Measurements from ENCODE around the gene IGFBP2. TPM values are rescaled to one million over a fixed set of nuclear protein-coding genes. Genes with fewer than 3 reads are reported as not detected.

IGFBP2 gene
- total and polyA plus RNA-seq, 9 donors: 136 to 277 (median 195) TPM

- no peak overlapping the region for H3K27ac ChIP-seq (ENCODE audit: low read length)
- WGBS (ENCODE audit: insufficient coverage): no CpG with 5 or more reads among the region's 2 CpGs
- H3K4me1 ChIP-seq (ENCODE audit: control insufficient read depth, insufficient read depth, low read length): peaks cover 28% of the 10 kb centered on the region
- no peaks in the 10 kb centered on the region for H3K27me3 ChIP-seq (ENCODE audit: control insufficient read depth, insufficient read depth, low read length)
- DNase-seq: no peak
- peaks cover 3% of the 10 kb centered on the region for H3K9me3 ChIP-seq (replicated peaks; ENCODE audit: control insufficient read depth, low read depth, low read length)
- H3K36me3 ChIP-seq (ENCODE audit: control insufficient read depth, insufficient read depth, low read length): no peaks in the 10 kb centered on the region
- no peak overlapping the region for H3K4me3 ChIP-seq (ENCODE audit: low read length)
Measured at GRCh38 chr2:216624251-216624650, 9.0 kb upstream of the IGFBP2 start.

GRCh38 chr2:216626168-216626874 is 6.9 kb upstream of the IGFBP2 start:
- Histone ChIP-seq H3K4me3 (ENCODE audit: low read length) (no peak overlapping the region), H3K4me1 (ENCODE audit: control insufficient read depth, insufficient read depth, low read length) (peaks cover 8% of the 10 kb centered on the region), H3K9me3 (replicated peaks; ENCODE audit: control insufficient read depth, low read depth, low read length) (peaks cover 3% of the 10 kb centered on the region), H3K27ac (ENCODE audit: low read length) (no peak overlapping the region), H3K27me3 (ENCODE audit: control insufficient read depth, insufficient read depth, low read length) (no peaks in the 10 kb centered on the region), H3K36me3 (ENCODE audit: control insufficient read depth, insufficient read depth, low read length) (no peaks in the 10 kb centered on the region)
- 90% methylated on average over 4 of the region's 7 CpGs for WGBS (ENCODE audit: insufficient coverage)
- DNase-seq: no peak

- no CpG with 5 or more reads among the region's 2 CpGs for WGBS (ENCODE audit: insufficient coverage)
- Histone ChIP-seq H3K4me3 (ENCODE audit: low read length) (no peak overlapping the region), H3K27me3 (ENCODE audit: control insufficient read depth, insufficient read depth, low read length) (peaks cover 1% of the 10 kb centered on the region), H3K9me3 (replicated peaks; ENCODE audit: control insufficient read depth, low read depth, low read length) (peaks cover 3% of the 10 kb centered on the region), H3K36me3 (ENCODE audit: control insufficient read depth, insufficient read depth, low read length) (no peaks in the 10 kb centered on the region), H3K27ac (ENCODE audit: low read length) (no peak overlapping the region), H3K4me1 (ENCODE audit: control insufficient read depth, insufficient read depth, low read length) (peaks cover 2% of the 10 kb centered on the region)
- DNase-seq: no peak
Measured at GRCh38 chr2:216626875-216627245, 6.4 kb upstream of the IGFBP2 start.

GRCh38 chr2:216629784-216630183 is 3.4 kb upstream of the IGFBP2 start:
- no peak for DNase-seq
- H3K9me3 ChIP-seq (replicated peaks; ENCODE audit: control insufficient read depth, low read depth, low read length): no peaks in the 10 kb centered on the region
- WGBS (ENCODE audit: insufficient coverage): no CpG with 5 or more reads among the region's 4 CpGs
- H3K4me3 ChIP-seq (ENCODE audit: low read length): no peak overlapping the region
- peaks cover 22% of the 10 kb centered on the region for H3K27me3 ChIP-seq (ENCODE audit: control insufficient read depth, insufficient read depth, low read length)
- H3K36me3 ChIP-seq (ENCODE audit: control insufficient read depth, insufficient read depth, low read length): no peaks in the 10 kb centered on the region
- H3K4me1 ChIP-seq (ENCODE audit: control insufficient read depth, insufficient read depth, low read length): peaks cover 14% of the 10 kb centered on the region
- H3K27ac ChIP-seq (ENCODE audit: low read length): no peak overlapping the region

GRCh38 chr2:216632346-216632951 is 771 bp upstream of the IGFBP2 start:
- Histone ChIP-seq H3K4me1 (ENCODE audit: control insufficient read depth, insufficient read depth, low read length) (peaks cover 37% of the 10 kb centered on the region), H3K4me3 (ENCODE audit: low read length) (peak overlapping the region; percentile 48), H3K27ac (ENCODE audit: low read length) (no peak overlapping the region), H3K27me3 (ENCODE audit: control insufficient read depth, insufficient read depth, low read length) (peaks cover 22% of the 10 kb centered on the region), H3K9me3 (replicated peaks; ENCODE audit: control insufficient read depth, low read depth, low read length) (no peaks in the 10 kb centered on the region), H3K36me3 (ENCODE audit: control insufficient read depth, insufficient read depth, low read length) (no peaks in the 10 kb centered on the region)
- DNase-seq: no peak
- WGBS (ENCODE audit: insufficient coverage): 13% methylated on average over 10 of the region's 13 CpGs

GRCh38 chr2:216633616-216634369 is 573 bp downstream of the IGFBP2 start:
- under 1% methylated on average over 71 of the region's 71 CpGs for WGBS (ENCODE audit: insufficient coverage)
- Histone ChIP-seq H3K9me3 (replicated peaks; ENCODE audit: control insufficient read depth, low read depth, low read length) (no peaks in the 10 kb centered on the region), H3K4me3 (ENCODE audit: low read length) (peak overlapping the region; percentile 84), H3K4me1 (ENCODE audit: control insufficient read depth, insufficient read depth, low read length) (peaks cover 39% of the 10 kb centered on the region), H3K27ac (ENCODE audit: low read length) (peak overlapping the region; percentile 33), H3K36me3 (ENCODE audit: control insufficient read depth, insufficient read depth, low read length) (no peaks in the 10 kb centered on the region), H3K27me3 (ENCODE audit: control insufficient read depth, insufficient read depth, low read length) (peaks cover 22% of the 10 kb centered on the region)
- peak; percentile 29 for DNase-seq

- Histone ChIP-seq H3K36me3 (ENCODE audit: control insufficient read depth, insufficient read depth, low read length) (peaks cover 5% of the 10 kb centered on the region), H3K4me1 (ENCODE audit: control insufficient read depth, insufficient read depth, low read length) (peaks cover 39% of the 10 kb centered on the region), H3K27me3 (ENCODE audit: control insufficient read depth, insufficient read depth, low read length) (peaks cover 22% of the 10 kb centered on the region), H3K4me3 (ENCODE audit: low read length) (peak overlapping the region; percentile 84), H3K9me3 (replicated peaks; ENCODE audit: control insufficient read depth, low read depth, low read length) (no peaks in the 10 kb centered on the region), H3K27ac (ENCODE audit: low read length) (peak overlapping the region; percentile 78)
- peak; percentile 42 for DNase-seq
- 3% methylated on average over 8 of the region's 23 CpGs for WGBS (ENCODE audit: insufficient coverage)
Measured at GRCh38 chr2:216634370-216635148, 1.3 kb downstream of the IGFBP2 start.

GRCh38 chr2:216635171-216635570 is 2.0 kb downstream of the IGFBP2 start:
- no peaks in the 10 kb centered on the region for H3K9me3 ChIP-seq (replicated peaks; ENCODE audit: control insufficient read depth, low read depth, low read length)
- H3K36me3 ChIP-seq (ENCODE audit: control insufficient read depth, insufficient read depth, low read length): peaks cover 11% of the 10 kb centered on the region
- peaks cover 22% of the 10 kb centered on the region for H3K27me3 ChIP-seq (ENCODE audit: control insufficient read depth, insufficient read depth, low read length)
- peak overlapping the region; percentile 78 for H3K27ac ChIP-seq (ENCODE audit: low read length)
- H3K4me3 ChIP-seq (ENCODE audit: low read length): peak overlapping the region; percentile 84
- DNase-seq: peak; percentile 35
- WGBS (ENCODE audit: insufficient coverage): 4% methylated on average over 4 of the region's 7 CpGs
- H3K4me1 ChIP-seq (ENCODE audit: control insufficient read depth, insufficient read depth, low read length): peaks cover 39% of the 10 kb centered on the region

GRCh38 chr2:216635701-216636550 is 2.7 kb downstream of the IGFBP2 start:
- Histone ChIP-seq H3K27ac (ENCODE audit: low read length) (peak overlapping the region; percentile 78), H3K9me3 (replicated peaks; ENCODE audit: control insufficient read depth, low read depth, low read length) (no peaks in the 10 kb centered on the region), H3K36me3 (ENCODE audit: control insufficient read depth, insufficient read depth, low read length) (peaks cover 19% of the 10 kb centered on the region), H3K4me3 (ENCODE audit: low read length) (peak overlapping the region; percentile 84), H3K4me1 (ENCODE audit: control insufficient read depth, insufficient read depth, low read length) (peaks cover 39% of the 10 kb centered on the region), H3K27me3 (ENCODE audit: control insufficient read depth, insufficient read depth, low read length) (peaks cover 22% of the 10 kb centered on the region)
- DNase-seq: peak; percentile 65
- 28% methylated on average over 14 of the region's 18 CpGs for WGBS (ENCODE audit: insufficient coverage)

Measured in muscle of leg (tissue), 11 donors.